Panc1 (cell line): Measurements from ENCODE around the gene CCDC146.
"Not testable (repeated sequence)": the region's sequence is repeated elsewhere in the genome, so short reads cannot be mapped to it uniquely, and the experiment has no call there.

ENCODE experiments used
- POLR2AphosphoS5 ChIP-seq: IDR thresholded peaks from 2 replicates; pipeline ENCODE4 v1.6.1; 2012; ENCODE audit warnings: mild to moderate bottlenecking, low read depth, low read length, moderate library complexity
- TCF7L2 ChIP-seq: IDR thresholded peaks from 2 replicates; pipeline ENCODE4 v1.6.1; 2011; ENCODE audit warnings: mild to moderate bottlenecking, low read depth, low read length, inconsistent platforms
- TF ChIP-seq, protein P1 (sequence below): fragments of 450-650 bp; IDR thresholded peaks from 2 replicates; pipeline ENCODE4 v1.5.1; 2017; ENCODE audit warnings: mild to moderate bottlenecking

DNA sequence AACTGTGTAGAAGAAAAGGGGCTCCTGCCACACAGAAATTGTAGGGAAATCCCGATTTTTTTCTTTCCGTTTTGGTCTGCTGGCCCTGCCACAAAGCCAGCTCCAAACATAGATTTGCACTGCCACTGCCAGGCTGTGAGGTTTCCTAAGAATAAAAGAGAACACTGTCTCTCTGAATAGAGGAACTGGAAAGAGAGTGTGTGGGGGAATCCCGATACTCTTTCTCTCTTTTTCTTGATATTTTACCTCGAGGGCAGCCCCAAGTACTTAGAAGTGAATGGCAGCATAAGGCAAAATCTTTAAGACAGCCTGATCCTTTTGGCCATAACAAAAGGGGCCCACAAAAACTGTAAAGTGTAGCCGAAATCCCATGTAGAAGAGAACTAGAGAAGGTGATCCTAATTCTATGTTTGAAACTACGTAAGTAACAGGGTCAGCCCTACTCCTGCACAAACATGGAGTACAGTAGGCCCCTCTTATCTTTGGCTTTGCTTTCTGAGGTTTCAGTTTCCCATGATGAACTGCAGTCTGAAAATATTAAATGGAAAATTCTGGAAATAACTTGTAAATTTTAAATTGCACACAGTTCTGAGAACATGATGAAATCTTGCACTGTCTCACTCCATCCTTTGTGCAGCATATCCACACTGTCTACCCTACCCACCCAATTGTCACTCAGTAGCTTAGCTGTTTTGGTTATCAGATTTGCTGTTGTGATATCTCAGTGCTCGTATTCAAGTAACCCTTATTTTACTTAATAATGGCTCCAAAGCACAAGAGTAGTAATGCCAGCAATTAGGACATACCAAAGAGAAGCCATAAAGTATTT is 6.4 kb downstream of the CCDC146 start:
- TF ChIP-seq, protein P1, sequence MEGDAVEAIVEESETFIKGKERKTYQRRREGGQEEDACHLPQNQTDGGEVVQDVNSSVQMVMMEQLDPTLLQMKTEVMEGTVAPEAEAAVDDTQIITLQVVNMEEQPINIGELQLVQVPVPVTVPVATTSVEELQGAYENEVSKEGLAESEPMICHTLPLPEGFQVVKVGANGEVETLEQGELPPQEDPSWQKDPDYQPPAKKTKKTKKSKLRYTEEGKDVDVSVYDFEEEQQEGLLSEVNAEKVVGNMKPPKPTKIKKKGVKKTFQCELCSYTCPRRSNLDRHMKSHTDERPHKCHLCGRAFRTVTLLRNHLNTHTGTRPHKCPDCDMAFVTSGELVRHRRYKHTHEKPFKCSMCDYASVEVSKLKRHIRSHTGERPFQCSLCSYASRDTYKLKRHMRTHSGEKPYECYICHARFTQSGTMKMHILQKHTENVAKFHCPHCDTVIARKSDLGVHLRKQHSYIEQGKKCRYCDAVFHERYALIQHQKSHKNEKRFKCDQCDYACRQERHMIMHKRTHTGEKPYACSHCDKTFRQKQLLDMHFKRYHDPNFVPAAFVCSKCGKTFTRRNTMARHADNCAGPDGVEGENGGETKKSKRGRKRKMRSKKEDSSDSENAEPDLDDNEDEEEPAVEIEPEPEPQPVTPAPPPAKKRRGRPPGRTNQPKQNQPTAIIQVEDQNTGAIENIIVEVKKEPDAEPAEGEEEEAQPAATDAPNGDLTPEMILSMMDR, result not testable (repeated sequence)
- TF ChIP-seq POLR2AphosphoS5, TCF7L2: not testable (repeated sequence)
